HG03442 (cell line): ENCODE results near the gene RGS11.

Experiments
- ATAC-seq: cut with Tn5 transposase; IDR thresholded peaks from one replicate; pipeline ENCODE4 v1.9.1; 2021; ENCODE audit warnings: mild to moderate bottlenecking, moderate library complexity; ENCODE audit not compliant: unreplicated experiment

The RGS11 gene

GRCh38 chr16:296806-297510, 21.2 kb upstream of the RGS11 start:
- ATAC-seq: no peak

GRCh38 chr16:296276-296675, 20.5 kb upstream of the RGS11 start:
- ATAC-seq: no peak

DNA sequence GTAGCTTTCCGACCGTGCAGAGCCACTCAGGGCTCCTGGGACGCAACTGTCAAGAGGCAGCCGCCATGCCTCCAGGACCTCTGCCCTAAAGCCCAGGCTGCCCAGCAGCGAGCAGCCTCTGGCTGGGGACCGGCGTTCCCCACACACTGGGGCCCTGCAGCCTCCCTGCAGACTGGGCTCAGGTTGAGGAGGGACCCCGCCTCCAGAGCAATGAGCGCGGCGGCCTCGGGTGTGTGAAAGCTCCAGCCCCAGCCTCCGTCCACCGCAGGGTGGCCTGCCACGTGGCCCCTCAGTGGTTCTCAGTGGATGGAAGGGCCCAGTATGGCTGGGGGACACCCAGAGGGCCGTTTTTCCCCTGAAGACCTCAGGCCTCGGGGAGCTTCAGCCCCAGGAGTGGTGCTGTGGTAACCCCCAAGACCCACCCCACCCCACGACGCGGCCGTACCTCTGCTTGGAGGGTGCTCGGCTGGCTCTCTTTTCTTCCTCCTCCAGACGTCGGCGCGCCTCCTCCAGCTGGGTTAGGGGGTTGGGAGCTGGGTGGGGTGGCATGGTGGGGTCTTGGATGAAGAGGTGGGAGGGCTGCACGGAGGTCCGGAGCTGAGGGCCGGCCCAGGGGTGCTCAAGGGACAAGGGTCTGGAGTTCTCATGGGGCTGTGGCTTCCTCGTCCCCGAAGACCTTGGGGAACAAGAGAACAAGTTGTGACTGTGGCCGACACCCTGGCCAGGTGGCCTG, 17.5 kb upstream of the RGS11 start:
- no peak for ATAC-seq

DNA sequence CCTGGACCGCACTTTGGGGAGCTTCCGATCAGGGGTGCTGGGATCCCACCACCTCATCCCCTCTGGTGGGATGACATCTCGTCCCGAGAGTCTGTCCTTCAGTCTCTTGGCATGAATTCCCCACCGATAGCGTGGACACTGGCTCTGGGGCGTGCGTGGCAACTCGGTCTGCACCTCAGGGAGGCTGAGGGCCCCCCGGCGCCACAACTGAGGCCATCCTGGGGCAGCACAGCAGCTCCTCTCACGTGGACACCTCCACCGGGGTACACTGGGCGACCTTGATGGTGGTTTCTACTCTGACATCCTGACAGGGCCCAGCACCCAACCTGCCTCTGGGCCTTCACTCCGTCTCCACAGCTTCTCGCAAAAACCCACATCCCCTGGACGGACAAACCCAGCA, 15.8 kb upstream of the RGS11 start:
- ATAC-seq: no peak

GRCh38 chr16:290681-291405, 15.1 kb upstream of the RGS11 start:
- ATAC-seq: no peak

GRCh38 chr16:290015-290680, 14.4 kb upstream of the RGS11 start:
- ATAC-seq: no peak

- ATAC-seq: no peak
Measured at GRCh38 chr16:289395-289997, 13.8 kb upstream of the RGS11 start.

DNA sequence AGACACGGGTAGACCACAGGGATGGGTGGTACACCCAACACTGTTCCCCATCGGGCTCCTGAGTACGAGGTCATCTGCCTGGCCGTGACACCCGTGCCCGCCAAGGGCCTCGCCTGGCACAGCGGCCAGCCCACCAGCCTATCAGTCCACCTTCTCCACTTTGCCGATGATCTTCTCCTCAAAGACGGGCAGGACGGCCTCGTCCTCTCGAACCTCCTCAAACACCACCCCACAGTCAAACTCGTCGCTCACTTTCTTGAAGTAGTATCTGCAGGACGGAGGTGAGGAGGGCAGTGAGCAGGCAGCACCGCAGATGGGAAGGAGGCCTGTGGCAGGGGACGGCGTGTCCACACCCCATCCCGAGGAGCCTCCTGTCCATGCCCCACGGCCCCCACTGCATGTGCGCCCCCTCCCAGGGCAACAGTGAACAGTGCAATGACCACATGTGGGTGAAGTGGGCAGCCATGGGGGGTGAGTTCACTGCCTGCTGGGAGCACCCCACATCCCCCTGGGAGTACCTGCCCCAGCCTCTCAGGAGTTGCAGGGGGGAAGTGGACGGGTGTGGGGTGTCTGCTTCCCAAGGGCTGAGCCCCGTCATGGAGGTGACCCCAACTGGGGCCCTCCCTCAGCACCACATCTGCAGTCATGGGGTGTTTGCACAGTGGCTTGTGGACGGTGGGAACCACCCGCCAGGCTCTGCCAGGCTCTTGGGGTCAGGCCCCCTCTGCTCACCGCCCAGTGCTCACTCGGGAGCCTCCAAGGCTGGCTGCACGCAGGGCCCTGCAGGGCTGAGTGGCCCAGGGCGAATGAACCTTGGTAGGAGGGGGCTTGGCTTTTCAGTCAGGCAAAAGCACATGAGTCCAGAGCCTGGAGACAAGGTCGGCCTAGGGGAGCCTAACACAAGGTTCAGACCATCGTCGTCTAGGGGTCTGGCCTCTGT, 12.5 kb upstream of the RGS11 start:
- ATAC-seq: no peak

- no peak for ATAC-seq
Measured at GRCh38 chr16:287298-287811, 11.6 kb upstream of the RGS11 start.

- no peak for ATAC-seq
Measured at GRCh38 chr16:286491-287297, 10.9 kb upstream of the RGS11 start.

DNA sequence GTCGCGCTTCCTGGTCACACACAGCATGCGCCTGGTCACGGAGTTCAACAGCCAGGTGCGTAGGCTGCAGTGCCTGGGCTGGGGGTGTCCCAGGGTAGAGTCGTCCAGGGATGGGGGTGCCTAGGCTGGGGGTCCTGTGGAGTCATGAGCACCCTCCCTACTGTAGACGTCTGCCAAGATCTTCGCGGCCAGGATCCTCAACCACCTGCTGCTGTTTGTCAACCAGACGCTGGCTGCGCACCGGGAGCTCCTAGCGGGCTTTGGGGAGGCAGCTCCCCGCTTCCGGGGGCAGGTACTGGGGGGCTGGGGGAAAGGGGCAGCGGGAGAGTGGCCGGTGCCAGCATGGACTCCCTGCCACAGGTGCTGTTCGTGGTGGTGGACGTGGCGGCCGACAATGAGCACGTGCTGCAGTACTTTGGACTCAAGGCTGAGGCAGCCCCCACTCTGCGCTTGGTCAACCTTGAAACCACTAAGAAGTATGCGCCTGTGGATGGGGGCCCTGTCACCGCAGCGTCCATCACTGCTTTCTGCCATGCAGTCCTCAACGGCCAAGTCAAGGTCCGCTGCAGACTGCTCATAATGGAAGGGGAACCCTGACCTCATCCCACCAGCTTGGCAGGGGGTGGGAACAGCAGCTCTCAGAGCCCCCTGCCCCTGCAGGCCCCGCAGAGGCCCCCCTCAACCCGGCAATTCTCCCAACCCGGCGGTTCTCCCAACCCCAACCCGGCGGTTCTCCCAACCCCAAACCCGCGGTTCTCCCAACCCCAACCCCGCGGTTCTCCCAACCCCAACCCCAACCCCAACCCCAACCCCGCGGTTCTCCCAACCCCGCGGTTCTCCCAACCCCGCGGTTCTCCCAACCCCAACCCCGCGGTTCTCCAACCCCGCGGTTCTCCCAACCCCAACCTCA, 9.7 kb upstream of the RGS11 start:
- ATAC-seq: no peak

GRCh38 chr16:284204-285120, 8.7 kb upstream of the RGS11 start:
- ATAC-seq: no peak

- no peak for ATAC-seq
Measured at GRCh38 chr16:283033-283805, 7.5 kb upstream of the RGS11 start, which contains the start of gene PDIA2. Gene PDIA2 (plus strand): TSS chr16:283164. CDS start chr16:283170, 6 bp downstream.

DNA sequence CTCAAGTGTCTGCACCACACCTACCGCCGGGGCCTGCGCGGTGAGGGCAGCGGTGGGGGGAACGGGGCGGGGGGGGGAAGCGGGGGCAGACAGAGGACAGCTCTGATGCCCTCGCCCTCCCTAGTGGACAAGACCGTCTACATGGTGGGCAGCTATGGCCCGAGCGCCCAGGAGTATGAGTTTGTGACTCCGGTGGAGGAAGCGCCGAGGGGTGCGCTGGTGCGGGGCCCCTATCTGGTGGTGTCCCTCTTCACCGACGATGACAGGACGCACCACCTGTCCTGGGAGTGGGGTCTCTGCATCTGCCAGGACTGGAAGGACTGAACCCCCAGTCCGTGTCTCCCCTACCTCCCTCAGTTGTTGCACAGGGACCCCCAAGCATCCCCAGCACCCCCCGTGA, 6.7 kb upstream of the RGS11 start:
- ATAC-seq: no peak

DNA sequence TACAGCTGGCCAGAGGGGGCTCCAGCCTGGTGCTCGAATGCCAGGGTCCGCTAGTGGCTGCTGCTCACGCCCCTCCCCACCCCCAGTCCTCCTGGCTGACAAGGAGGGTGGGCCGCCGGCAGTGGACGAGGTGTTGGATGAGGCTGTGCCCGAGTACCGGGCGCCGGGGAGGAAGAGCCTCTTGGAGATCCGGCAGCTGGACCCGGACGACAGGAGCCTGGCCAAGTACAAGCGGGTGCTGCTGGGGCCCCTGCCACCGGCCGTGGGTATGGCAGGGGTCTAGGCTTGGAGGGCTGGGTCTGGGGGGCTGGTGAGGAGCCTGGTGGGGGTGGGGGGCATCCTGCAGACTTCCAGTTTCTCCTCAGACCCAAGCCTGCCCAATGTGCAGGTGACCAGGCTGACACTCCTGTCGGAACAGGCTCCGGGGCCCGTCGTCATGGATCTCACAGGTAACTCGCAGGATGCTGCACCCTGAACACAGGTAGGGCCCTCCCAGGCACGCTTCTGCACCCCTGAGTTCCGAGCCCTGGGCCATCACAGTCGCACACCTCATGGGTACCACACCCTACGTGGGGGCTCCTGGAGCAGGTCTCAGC, 6.0 kb upstream of the RGS11 start:
- no peak for ATAC-seq
